ENCODE measurements around the gene CCDC197. TPM values are rescaled to one million over a fixed set of nuclear protein-coding genes. Genes with fewer than 3 reads are reported as not detected.
A peak's percentile ranks its signal among the peaks of the same experiment; 100 is the strongest.

Gene CCDC197
- total and polyA plus RNA-seq, 9 donors: not detected

- Histone ChIP-seq H3K9me3 (no peaks in the 10 kb centered on the region), H3K36me3 (no peaks in the 10 kb centered on the region), H3K27ac (no peak overlapping the region), H3K4me3 (no peak overlapping the region), H3K27me3 (no peaks in the 10 kb centered on the region), H3K4me1 (ENCODE audit: insufficient read depth) (no peaks in the 10 kb centered on the region)
- DNase-seq: no peak
- WGBS, 3 donors: 86 to 92% (median 89%) methylated on average over 11 of the region's 11 CpGs
- intact Hi-C loops (cut with DNase I): loop anchor here in 2 of 4 donors (5.0 to 10.0 kb wide), 2 partner anchors 96 to 98 kb away; no protein-coding TSS in a partner anchor
- TF ChIP-seq CTCF (IDR thresholded peaks at IDR 0.05) (no peak), EP300 (IDR thresholded peaks at IDR 0.05) (no peak), POLR2A (IDR thresholded peaks at IDR 0.05) (no peak)
Measured at GRCh38 chr14:94038921-94039629, 42.0 kb downstream of the CCDC197 start.

- Histone ChIP-seq H3K4me1 (ENCODE audit: insufficient read depth) (no peaks in the 10 kb centered on the region), H3K9me3 (no peaks in the 10 kb centered on the region), H3K27me3 (no peaks in the 10 kb centered on the region), H3K27ac (no peak overlapping the region), H3K4me3 (no peak overlapping the region), H3K36me3 (no peaks in the 10 kb centered on the region)
- WGBS, 3 donors: 83 to 89% (median 83%) methylated on average over 5 of the region's 5 CpGs
- TF ChIP-seq CTCF (IDR thresholded peaks at IDR 0.05): no peak
- TF ChIP-seq POLR2A (IDR thresholded peaks at IDR 0.05): no peak
- no peak for TF ChIP-seq EP300 (IDR thresholded peaks at IDR 0.05)
- DNase-seq: no peak
- intact Hi-C loops (cut with DNase I): no loop called here
Measured at GRCh38 chr14:94040247-94040646, 43.1 kb downstream of the CCDC197 start.

GRCh38 chr14:94040796-94041195, 43.7 kb downstream of the CCDC197 start:
- H3K27ac ChIP-seq: no peak overlapping the region
- 89 to 93% (median 93%) methylated on average over 13 of the region's 13 CpGs for WGBS, 3 donors
- DNase-seq: no peak
- no peak overlapping the region for H3K4me3 ChIP-seq
- intact Hi-C loops (cut with DNase I): no loop called here
- H3K36me3 ChIP-seq: no peaks in the 10 kb centered on the region
- no peaks in the 10 kb centered on the region for H3K4me1 ChIP-seq (ENCODE audit: insufficient read depth)
- H3K27me3 ChIP-seq: no peaks in the 10 kb centered on the region
- TF ChIP-seq POLR2A (IDR thresholded peaks at IDR 0.05) (no peak), EP300 (IDR thresholded peaks at IDR 0.05) (no peak)
- H3K9me3 ChIP-seq: no peaks in the 10 kb centered on the region

- Histone ChIP-seq H3K4me1 (ENCODE audit: insufficient read depth) (no peaks in the 10 kb centered on the region), H3K9me3 (no peaks in the 10 kb centered on the region), H3K27me3 (no peaks in the 10 kb centered on the region), H3K36me3 (no peaks in the 10 kb centered on the region), H3K4me3 (no peak overlapping the region), H3K27ac (no peak overlapping the region)
- peak in 2 of 5 donors; percentile 29 to 64 for DNase-seq
- TF ChIP-seq EP300 (IDR thresholded peaks at IDR 0.05) (no peak), POLR2A (IDR thresholded peaks at IDR 0.05) (no peak), CTCF (IDR thresholded peaks at IDR 0.05) (no peak)
- 53 to 58% (median 53%) methylated on average over 18 of the region's 18 CpGs for WGBS, 3 donors
- intact Hi-C loops (cut with DNase I): no loop called here
Measured at GRCh38 chr14:94041551-94042346, 44.6 kb downstream of the CCDC197 start.

Measured in ovary (tissue), 9 donors.